ENCODE results near the gene CARHSP1.
"Not testable (repeated sequence)": the region's sequence is repeated elsewhere in the genome, so short reads cannot be mapped to it uniquely, and the experiment has no call there.

CARHSP1 gene

DNA sequence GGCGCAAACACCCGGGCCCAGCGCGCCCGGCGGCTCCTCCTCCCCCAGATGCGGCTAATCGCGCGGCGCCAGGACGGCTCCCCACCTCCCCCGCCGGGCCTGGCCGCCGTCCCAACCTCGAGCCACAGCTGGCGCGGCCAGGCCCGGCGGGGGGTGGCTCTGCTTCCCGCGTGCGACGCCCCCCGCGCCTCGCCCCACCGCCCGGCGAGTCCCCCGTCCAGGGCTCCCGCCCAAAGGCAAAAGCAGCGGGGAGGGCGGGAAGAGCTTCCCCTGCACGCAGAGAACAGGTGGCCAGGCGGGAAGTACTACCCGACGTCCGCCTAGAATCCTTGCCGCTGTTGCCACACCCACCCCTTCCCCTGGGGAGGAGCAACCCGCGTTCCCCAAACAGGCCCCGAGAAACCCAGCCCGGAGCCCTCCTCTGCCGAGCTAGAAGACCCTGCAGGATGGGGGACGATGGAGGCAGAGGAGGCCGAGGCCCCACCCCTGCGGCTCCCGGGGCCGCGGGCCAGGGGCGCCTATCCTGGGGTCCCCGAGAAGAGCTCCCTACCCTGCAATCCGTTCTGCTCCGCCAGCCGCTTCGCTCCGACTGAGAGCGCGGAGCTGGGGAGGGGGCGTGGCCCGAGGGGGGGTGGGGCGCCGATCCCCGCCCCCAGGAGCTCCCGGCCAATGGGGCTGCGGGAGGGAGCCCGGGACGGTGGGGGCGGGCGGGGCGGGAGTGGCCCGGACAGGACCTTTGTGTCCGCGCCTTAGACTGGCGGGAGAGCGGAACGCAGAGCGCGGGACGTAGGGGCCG lies at the start of gene CARHSP1:
Gene CARHSP1 (minus strand): TSS at position 591 of the 796 bp plus-strand sequence. CDS start 9,678 bp downstream, outside the sequence.
- CTCF ChIA-PET: interaction anchor here (0.5 to 1.2 kb wide), 3 partner anchors 11 to 266 kb away, joined by 3 read pairs; partner anchors contain the start of gene LITAFD
- TF ChIP-seq TARDBP (IDR thresholded peaks at IDR 0.05) (no peak), ELF4 (IDR thresholded peaks at IDR 0.05) (no peak), ZNF384 (IDR thresholded peaks at IDR 0.05) (no peak), HDGF (IDR thresholded peaks at IDR 0.05; ENCODE audit: borderline replicate concordance) (no peak), NFRKB (IDR thresholded peaks at IDR 0.05) (no peak), L3MBTL2 (conservative IDR thresholded peaks at IDR 0.05) (peak; percentile 77), LEF1 (IDR thresholded peaks at IDR 0.05; ENCODE audit: borderline replicate concordance) (no peak), FOXA1 (IDR thresholded peaks at IDR 0.05) (no peak), ARNT (IDR thresholded peaks at IDR 0.05) (0 out of 2 replicates have a peak, but pooled peaks have one; percentile 40), CTBP1 (IDR thresholded peaks at IDR 0.05; ENCODE audit: borderline replicate concordance) (no peak), FOXK2 (IDR thresholded peaks at IDR 0.05) (no peak)
- DNase-seq (ENCODE audit: extremely low spot score): peak; percentile 93
- POLR2A ChIA-PET: interaction anchor here (0.6 to 2.2 kb wide), 15 partner anchors 10 to 223 kb away, joined by 3 to 9 read pairs (median 3); partner anchors contain the start of genes ABAT, HAPSTR1, PMM2 and TMEM186

- CTCF ChIA-PET; POLR2A ChIA-PET; DNase-seq (ENCODE audit: extremely low spot score): not testable (repeated sequence)
Measured at GRCh38 chr16:8917336-8917735, 48.5 kb upstream of the CARHSP1 start.

- ChIA-PET POLR2A (no interaction called here), CTCF (interaction anchor here (1.0 kb wide), 1 partner anchor 92 kb away, joined by 3 read pairs; no protein-coding TSS in a partner anchor)
- no peak for DNase-seq (ENCODE audit: extremely low spot score)
- TF ChIP-seq, protein P1, sequence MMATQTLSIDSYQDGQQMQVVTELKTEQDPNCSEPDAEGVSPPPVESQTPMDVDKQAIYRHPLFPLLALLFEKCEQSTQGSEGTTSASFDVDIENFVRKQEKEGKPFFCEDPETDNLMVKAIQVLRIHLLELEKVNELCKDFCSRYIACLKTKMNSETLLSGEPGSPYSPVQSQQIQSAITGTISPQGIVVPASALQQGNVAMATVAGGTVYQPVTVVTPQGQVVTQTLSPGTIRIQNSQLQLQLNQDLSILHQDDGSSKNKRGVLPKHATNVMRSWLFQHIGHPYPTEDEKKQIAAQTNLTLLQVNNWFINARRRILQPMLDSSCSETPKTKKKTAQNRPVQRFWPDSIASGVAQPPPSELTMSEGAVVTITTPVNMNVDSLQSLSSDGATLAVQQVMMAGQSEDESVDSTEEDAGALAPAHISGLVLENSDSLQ (IDR thresholded peaks at IDR 0.05): no peak
- TF ChIP-seq SP1 (IDR thresholded peaks at IDR 0.05): no peak
- no peak for TF ChIP-seq FOXK2 (IDR thresholded peaks at IDR 0.05)
- TF ChIP-seq HDGF (IDR thresholded peaks at IDR 0.05; ENCODE audit: borderline replicate concordance): no peak
- no peak for TF ChIP-seq FOXA1 (IDR thresholded peaks at IDR 0.05)
- no peak for TF ChIP-seq ZNF384 (IDR thresholded peaks at IDR 0.05)
- no peak for TF ChIP-seq BHLHE40 (IDR thresholded peaks at IDR 0.05; ENCODE audit: borderline replicate concordance)
- no peak for TF ChIP-seq ELF4 (IDR thresholded peaks at IDR 0.05)
- TF ChIP-seq CTBP1 (IDR thresholded peaks at IDR 0.05; ENCODE audit: borderline replicate concordance): no peak
- TF ChIP-seq TARDBP (IDR thresholded peaks at IDR 0.05): no peak
- TF ChIP-seq NFRKB (IDR thresholded peaks at IDR 0.05): no peak
Measured at GRCh38 chr16:8916541-8917225, 47.9 kb upstream of the CARHSP1 start.

DNA sequence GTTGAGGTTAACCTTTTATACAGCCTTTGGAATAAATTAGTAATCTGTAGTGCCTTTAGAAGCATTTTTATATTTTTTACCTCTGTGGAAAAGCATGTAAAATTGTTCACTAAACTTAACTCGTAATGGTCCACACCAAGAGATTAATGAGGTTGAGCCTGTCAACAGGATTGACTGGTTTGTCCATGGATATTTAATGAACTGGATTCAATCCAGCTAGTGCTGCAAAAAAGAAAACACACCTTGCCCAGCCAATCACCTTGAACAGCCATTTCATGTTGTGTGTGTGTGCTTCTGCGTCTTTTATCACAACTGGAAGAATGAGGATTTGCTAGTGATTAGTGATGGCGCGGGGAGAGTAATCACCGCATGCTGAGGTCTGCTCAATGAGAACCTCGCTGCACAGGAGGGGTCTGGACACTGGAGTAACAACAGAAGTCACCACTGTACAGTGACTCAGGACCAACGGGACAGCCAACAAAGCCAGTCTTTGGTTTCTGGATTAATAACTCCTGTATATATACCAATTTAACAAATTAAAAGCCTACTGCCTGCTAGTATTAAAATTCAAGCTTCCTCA lies 47.0 kb upstream of the CARHSP1 start:
- ChIA-PET POLR2A (no interaction called here), CTCF (interaction anchor here (1.0 kb wide), 1 partner anchor 93 kb away, joined by 3 read pairs; no protein-coding TSS in a partner anchor)

DNA sequence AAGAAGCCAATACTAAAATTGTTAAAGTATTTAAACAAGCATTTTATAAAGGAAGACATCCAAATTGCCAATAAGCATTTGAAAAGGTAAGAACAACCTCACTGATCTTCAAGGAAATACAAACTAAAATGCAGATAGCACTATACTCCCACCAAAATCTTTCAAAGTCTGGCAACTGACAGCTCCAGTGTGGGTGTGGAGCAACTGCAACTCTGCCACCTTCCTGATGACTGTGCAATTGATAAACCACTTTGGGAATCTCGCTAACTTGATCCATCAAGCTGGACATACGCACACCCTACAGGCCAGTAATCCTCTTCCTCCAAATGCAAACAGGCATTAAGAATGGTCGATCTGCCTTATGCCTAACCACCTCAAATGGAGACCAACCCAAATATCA lies 45.3 kb upstream of the CARHSP1 start:
- ChIA-PET POLR2A (interaction anchor here (1.0 kb wide), 1 partner anchor 177 kb away, joined by 3 read pairs; the partner anchor contains the start of gene HAPSTR1), CTCF (no interaction called here)
- TF ChIP-seq, protein P1 (IDR thresholded peaks at IDR 0.05): no peak
- TF ChIP-seq SUZ12 (IDR thresholded peaks at IDR 0.05): no peak
- TF ChIP-seq FOXA1 (IDR thresholded peaks at IDR 0.05): no peak
- no peak for DNase-seq (ENCODE audit: extremely low spot score)

More for the DNA sequence above, 47.0 kb upstream of the CARHSP1 start:
- TF ChIP-seq L3MBTL2 (conservative IDR thresholded peaks at IDR 0.05) (no peak), SUZ12 (IDR thresholded peaks at IDR 0.05) (no peak), BHLHE40 (IDR thresholded peaks at IDR 0.05; ENCODE audit: borderline replicate concordance) (no peak)
- DNase-seq (ENCODE audit: extremely low spot score): no peak

DNA sequence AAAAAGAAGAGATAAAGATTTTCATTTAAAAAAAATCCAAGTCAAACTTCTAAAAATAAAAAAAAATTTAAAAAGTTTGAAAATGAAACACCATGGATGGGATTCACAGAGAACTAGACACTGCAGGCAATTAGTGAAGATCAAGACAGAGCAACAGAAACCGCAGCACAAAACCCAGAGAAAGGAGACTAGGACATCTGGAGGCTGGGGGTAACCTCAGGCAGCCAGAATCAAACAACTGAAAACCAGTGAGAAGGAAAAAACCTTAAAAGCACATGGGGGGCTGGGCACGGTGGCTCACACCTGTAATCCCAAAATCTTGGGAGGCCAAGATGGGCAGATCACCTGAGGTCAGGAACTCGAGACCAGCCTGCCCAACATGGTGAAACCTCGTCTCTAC lies 44.0 kb upstream of the CARHSP1 start:
- POLR2A ChIA-PET: no interaction called here
- CTCF ChIA-PET: no interaction called here

More for the DNA sequence above, 44.0 kb upstream of the CARHSP1 start:
- no peak for TF ChIP-seq SUZ12 (IDR thresholded peaks at IDR 0.05)
- no peak for TF ChIP-seq ELF4 (IDR thresholded peaks at IDR 0.05)
- TF ChIP-seq L3MBTL2 (conservative IDR thresholded peaks at IDR 0.05): no peak
- no peak for TF ChIP-seq SP1 (IDR thresholded peaks at IDR 0.05)
- TF ChIP-seq ZNF384 (IDR thresholded peaks at IDR 0.05): no peak
- no peak for TF ChIP-seq FOXK2 (IDR thresholded peaks at IDR 0.05)
- TF ChIP-seq NFRKB (IDR thresholded peaks at IDR 0.05): no peak
- TF ChIP-seq, protein P1 (IDR thresholded peaks at IDR 0.05): no peak
- no peak for TF ChIP-seq LEF1 (IDR thresholded peaks at IDR 0.05; ENCODE audit: borderline replicate concordance)
- TF ChIP-seq FOXM1 (IDR thresholded peaks at IDR 0.05; ENCODE audit: borderline replicate concordance): no peak
- TF ChIP-seq HDGF (IDR thresholded peaks at IDR 0.05; ENCODE audit: borderline replicate concordance): no peak
- TF ChIP-seq CTBP1 (IDR thresholded peaks at IDR 0.05; ENCODE audit: borderline replicate concordance): no peak
- no peak for TF ChIP-seq ARNT (IDR thresholded peaks at IDR 0.05)
- no peak for TF ChIP-seq TARDBP (IDR thresholded peaks at IDR 0.05)
- no peak for TF ChIP-seq BHLHE40 (IDR thresholded peaks at IDR 0.05; ENCODE audit: borderline replicate concordance)
- TF ChIP-seq FOXA1 (IDR thresholded peaks at IDR 0.05): no peak
- no peak for DNase-seq (ENCODE audit: extremely low spot score)

All from HEK293T (cell line).